Right forelimb (tissue), 1 donor: ENCODE results near the gene FOLR1.
"Not testable (repeated sequence)": the region's sequence is repeated elsewhere in the genome, so short reads cannot be mapped to it uniquely, and the experiment has no call there.

Experiments used
- DNase-seq: peaks from one replicate; pipeline ENCODE4 v3.0.0-alpha.2; 2018

FOLR1 gene

GRCh38 chr11:72188267-72188666 lies 3.7 kb upstream of the FOLR1 start:
- DNase-seq = no peak

DNA sequence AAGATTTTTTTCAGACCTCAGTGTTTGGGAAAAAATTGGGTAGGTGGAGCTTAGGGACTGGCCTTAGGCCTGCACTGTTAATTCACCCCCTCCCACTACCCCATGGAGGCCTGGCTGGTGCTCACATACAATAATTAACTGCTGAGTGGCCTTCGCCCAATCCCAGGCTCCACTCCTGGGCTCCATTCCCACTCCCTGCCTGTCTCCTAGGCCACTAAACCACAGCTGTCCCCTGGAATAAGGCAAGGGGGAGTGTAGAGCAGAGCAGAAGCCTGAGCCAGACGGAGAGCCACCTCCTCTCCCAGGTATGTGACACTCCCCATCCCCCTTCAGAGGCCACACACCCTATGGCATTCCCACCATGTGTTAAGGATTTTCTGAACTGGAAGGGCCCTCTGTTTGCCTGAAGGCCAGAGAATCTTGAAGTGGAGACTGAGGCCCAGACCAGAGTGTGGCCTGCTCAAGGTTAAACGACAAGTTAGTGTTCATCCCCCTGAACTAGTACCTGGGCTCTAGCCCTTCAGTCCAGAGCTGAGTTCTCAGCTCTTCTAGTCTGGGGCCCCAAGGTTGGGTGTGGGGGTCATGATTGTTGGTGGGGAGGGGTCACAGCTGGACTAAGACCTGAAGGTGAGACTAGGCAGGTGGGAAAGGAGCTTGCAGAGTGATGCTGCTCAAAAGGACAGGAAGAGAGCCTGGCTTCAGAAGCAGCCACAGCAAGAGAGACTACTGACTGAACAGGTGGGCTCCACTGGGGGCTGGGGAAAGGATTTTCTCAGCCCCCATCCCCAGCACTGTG lies 2.3 kb upstream of the FOLR1 start:
- peak; percentile 49 for DNase-seq

GRCh38 chr11:72190631-72191071 lies 1.3 kb upstream of the FOLR1 start:
- no peak for DNase-seq

DNA sequence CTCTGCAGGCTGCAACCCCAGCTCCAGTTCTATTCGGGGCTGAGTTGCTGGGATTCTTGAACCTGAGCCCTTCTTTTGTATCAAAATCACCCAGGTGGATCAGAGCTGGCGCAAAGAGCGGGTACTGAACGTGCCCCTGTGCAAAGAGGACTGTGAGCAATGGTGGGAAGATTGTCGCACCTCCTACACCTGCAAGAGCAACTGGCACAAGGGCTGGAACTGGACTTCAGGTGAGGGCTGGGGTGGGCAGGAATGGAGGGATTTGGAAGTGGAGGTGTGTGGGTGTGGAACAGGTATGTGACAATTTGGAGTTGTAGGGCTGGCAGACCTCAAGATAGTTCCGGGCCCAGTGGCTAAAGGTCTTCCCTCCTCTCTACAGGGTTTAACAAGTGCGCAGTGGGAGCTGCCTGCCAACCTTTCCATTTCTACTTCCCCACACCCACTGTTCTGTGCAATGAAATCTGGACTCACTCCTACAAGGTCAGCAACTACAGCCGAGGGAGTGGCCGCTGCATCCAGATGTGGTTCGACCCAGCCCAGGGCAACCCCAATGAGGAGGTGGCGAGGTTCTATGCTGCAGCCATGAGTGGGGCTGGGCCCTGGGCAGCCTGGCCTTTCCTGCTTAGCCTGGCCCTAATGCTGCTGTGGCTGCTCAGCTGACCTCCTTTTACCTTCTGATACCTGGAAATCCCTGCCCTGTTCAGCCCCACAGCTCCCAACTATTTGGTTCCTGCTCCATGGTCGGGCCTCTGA lies 3.8 kb downstream of the FOLR1 start:
- DNase-seq = no peak

DNA sequence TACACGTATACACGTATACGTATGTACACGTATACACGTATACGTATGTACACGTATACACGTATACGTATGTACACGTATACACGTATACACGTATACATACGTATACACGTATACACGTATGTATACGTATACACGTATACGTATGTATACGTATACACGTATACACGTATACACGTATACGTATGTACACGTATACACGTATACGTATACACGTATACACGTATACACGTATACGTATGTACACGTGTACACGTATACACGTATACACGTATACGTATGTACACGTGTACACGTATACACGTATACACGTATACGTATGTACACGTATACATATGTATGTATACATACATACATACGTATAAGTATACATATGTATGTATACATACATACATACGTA lies 9.5 kb downstream of the FOLR1 start:
- not testable (repeated sequence) for DNase-seq

- no peak for DNase-seq
These were observed 10.6 kb downstream of the FOLR1 start for GRCh38 chr11:72202571-72202970.

DNA sequence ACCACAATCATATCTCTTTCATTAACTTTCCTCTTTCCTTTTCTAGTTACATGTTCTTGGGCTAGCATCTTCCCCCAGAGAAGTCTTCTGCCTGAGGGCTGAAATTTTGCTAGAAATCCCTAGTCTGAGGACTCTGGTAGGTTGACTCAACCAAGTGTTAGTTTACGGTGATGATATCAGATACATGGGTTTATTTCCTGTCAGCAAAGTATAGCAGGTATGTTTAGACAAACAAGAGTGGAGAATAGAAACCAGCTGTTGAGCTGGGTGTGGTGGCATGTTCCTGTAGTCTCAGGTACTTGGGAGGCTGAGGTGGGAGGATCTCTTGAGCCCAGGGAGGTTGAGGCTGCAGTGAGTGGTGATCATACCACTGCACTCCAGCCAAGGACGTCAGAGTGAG lies 11.2 kb downstream of the FOLR1 start:
- no peak for DNase-seq

- no peak for DNase-seq
These were observed 12.9 kb downstream of the FOLR1 start for GRCh38 chr11:72204886-72205285.

DNA sequence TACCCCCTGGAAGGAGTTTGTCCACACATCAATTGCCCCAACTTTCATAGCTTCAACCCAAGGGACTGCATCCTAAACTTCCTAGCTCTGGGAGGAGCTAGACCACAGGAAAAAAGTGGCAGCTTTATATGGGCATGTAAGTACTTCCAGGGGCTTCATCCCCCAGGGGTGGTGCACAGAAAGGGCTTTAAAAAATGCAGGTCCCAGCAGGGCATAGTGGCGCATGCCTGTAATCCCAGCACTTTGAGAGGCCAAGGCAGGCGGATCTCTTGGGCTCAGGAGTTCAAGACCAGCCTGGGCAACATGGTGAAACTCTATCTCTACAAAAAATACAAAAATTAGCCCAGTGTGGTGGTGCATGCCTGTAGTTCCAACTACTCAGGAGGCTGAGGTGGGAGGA lies 14.9 kb downstream of the FOLR1 start:
- DNase-seq = not testable (repeated sequence)

- DNase-seq = no peak
These were observed 16.3 kb downstream of the FOLR1 start for GRCh38 chr11:72208281-72208680.

DNA sequence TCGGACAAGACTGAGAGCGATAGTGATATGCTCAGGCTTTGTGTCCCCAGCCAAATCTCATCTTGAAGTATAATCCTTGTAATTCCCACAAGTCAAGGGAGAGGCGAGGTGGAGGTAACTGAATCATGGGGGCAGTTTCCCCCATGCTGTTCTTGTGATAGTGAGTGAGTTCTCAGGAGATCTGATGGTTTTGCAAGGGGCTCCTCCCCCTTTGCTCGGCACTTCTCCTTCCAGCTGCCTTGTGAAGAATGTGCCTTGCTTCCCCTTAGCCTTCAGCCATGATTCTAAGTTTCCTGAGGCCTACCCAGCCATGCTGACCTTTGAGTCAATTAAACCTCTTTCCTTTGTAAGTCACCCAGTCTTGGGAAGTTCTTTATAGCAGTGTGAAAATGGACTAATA lies 17.2 kb downstream of the FOLR1 start:
- no peak for DNase-seq

DNA sequence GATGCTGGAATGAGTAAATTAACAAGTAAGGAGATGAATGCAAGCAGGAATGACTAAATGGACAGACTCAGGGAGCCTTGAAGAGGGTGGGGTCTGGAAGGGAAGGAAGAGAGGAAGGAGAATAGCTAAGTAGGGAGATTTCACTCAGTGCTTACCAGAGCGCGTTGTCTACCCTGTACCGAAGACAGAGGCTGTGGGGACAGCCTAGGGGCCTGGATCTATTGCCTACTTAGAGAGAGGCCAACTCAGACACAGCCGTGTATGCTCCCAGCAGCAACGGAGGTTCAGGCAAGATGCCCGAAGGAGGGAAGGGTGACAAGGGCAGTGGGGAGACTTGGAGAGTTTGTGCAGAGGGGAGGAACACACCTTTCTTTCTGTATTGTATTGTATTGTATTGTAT lies 24.7 kb downstream of the FOLR1 start, which contains the start of gene FOLR2:
Gene FOLR2 (plus strand): TSS at position 157 of the 400 bp plus-strand sequence. CDS start 1,791 bp downstream, outside the sequence.
- no peak for DNase-seq

DNA sequence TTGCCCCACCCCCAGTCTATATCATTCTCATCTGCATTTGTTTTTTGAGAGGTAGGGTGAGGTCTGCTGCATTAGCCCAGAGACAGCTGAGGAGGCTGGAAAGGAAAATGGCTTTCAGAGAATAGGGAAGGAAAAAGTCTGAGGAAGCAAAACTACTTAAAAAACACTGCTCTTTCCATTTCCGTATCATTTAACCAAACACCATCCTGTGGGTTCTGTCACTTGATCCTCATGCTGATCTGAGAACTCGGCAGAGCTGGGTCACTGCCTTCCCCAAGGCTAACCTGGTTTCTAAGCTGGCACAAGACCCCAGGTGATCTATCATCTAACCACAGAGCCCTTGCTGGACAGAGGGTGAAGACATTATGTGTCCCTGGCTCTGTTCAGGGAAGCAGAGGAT lies 25.9 kb downstream of the FOLR1 start:
- no peak for DNase-seq

- DNase-seq = no peak
These were observed 26.4 kb downstream of the FOLR1 start for GRCh38 chr11:72218251-72218745.

DNA sequence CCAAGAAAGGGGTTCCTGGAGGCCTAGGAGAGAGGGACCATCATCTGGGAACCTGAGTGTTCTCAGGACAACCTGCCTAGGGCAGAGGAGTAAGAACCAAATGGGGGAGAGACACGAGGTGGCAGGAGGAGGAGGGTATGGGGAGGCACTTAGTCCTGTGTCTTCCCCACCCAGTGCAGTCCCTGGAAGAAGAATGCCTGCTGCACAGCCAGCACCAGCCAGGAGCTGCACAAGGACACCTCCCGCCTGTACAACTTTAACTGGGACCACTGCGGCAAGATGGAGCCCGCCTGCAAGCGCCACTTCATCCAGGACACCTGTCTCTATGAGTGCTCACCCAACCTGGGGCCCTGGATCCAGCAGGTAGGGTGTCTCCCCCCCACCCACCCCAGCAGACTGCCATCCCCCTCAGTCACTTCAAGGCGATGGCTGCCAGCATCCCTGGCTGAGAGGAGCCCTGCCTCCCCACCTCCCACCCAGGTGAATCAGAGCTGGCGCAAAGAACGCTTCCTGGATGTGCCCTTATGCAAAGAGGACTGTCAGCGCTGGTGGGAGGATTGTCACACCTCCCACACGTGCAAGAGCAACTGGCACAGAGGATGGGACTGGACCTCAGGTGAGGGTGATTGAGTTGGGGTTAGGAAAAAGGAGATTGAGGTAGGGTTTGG lies 28.9 kb downstream of the FOLR1 start:
- DNase-seq = no peak

- DNase-seq = no peak
These were observed 29.6 kb downstream of the FOLR1 start for GRCh38 chr11:72221386-72222075.

DNA sequence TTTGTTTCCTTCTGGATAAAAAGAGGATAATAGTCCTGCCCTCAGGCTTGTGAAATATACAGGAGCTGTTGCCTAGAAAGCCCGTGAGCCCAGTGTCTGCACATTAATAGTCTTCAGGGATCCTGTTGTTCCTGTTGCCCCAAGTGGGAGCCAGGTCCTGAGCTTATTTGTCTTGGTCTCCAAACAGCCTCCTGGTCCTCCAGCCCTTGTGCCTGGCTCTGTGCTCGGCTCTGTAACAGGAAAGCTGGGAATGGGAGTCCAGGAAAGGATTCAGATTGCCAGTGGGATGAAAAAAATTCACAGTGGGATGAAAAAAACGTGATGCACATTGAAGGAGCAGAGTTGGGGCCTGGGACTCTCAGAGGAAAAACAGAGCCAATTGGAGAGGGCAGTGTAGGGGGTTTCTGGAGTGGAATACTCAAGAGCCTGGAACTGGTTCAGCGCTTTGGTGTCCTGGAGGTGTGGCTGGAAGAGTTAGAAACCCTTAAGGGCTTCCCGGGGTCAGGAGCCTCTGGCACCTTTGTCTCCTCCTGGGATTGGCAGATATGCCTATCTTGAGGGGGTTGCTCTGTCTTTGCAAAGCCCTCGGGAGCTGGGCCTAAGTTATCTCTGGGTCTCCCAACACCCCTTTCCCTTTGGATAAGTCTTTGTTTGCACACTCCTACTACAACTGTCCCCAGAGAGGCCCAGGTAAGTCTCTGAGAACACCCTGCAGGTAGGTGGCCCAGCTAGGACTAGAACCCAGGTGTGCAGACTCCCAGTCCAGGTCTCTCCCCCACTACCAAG lies 30.4 kb downstream of the FOLR1 start:
- DNase-seq = no peak

DNA sequence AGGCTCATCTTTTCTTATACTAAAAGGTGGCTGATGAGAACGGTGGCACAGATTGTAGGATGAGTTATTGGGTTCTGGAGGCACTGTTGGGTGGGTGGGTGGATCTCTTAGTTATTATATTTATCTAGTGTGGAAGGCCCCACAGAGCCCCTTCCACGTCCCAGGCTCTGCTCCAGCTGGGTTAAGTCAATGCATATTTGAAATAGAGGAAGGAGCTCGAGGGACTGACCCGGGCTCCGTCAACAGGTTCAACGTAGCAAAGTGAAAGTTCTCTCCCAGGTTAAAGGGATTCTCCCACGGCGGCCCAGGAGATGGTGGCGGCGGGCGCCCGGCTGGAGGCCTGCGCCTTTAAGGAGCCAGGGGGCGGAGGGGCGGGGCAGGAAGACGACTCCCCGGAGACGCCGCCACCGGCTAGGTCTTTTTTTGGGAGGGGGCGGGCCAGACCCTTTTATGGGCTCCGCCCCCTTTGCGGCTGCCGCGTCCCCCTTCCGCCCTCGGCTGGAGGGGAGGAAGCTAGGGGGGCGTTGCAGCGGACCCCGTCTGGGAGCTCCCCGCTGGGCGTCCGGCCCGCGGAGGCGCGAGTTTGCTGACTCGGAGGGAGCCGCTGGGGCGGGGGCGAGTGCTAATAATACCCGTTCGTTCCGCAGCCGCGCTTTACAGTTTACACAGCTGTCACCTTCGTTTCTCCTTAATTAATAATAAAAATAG lies 31.1 kb downstream of the FOLR1 start:
- peak; percentile 94 for DNase-seq

- peak; percentile 91 for DNase-seq
These were observed 31.9 kb downstream of the FOLR1 start for GRCh38 chr11:72223615-72224563.
